SK-N-SH (cell line): ENCODE results near the gene TMEM182. TPM values are rescaled to one million over a fixed set of nuclear protein-coding genes. Genes with fewer than 3 reads are reported as not detected.

ENCODE experiments used
- CTCF ChIA-PET: fragments of 300-600, 350-600 bp; formaldehyde crosslinking; extraction: SDS; loops from one replicate; lab custom pipeline; 2021; lab: Yijun Ruan, JAX
- POLR2A ChIA-PET: fragments of 350-600 bp; sonication (Branson Sonifier 250); formaldehyde crosslinking; extraction: SDS; loops from one replicate; lab custom pipeline; 2020; ENCODE audit warnings: antibody characterized with exemption, inconsistent platforms; lab: Yijun Ruan, JAX
- DNase-seq: peaks from one replicate; pipeline ENCODE4 v3.0.0; 2012
- H2AFZ ChIP-seq: fragments of 200-600 bp; sonication (generic); 2 replicates; pipeline ENCODE4 v1.8.1; 2016; ENCODE audit warnings: antibody characterized with exemption, mild to moderate bottlenecking, low read depth
- H3F3A ChIP-seq: fragments of 200-600 bp; sonication (generic); replicated peaks from 2 replicates; pipeline ENCODE3; 2016; ENCODE audit warnings: antibody characterized with exemption, mild to moderate bottlenecking; ENCODE audit not compliant: insufficient read depth
- H3K27ac ChIP-seq, 2 experiments: fragments of 200-500 bp in 1 of 2; fragments of 200-600 bp in 1 of 2; sonication (Bioruptor generic) in 1 of 2; sonication (generic), shearing (Covaris generic) in 1 of 2; 2 replicates each; pipeline versions ENCODE4 v1.5.1 to v1.6.1; 2014 to 2016; ENCODE audit warnings: low read depth in 2 of 2, inconsistent platforms in 1 of 2, low read length in 1 of 2, mild to moderate bottlenecking in 1 of 2, mixed read lengths in 1 of 2
- H3K27me3 ChIP-seq: fragments of 200-600 bp; sonication (generic), shearing (Covaris generic); 2 replicates; pipeline ENCODE4 v1.6.1; 2016; ENCODE audit warnings: mixed run types; ENCODE audit not compliant: insufficient read depth
- H3K36me3 ChIP-seq, 2 experiments: fragments of 200-500 bp in 1 of 2; fragments of 200-600 bp in 1 of 2; sonication (Bioruptor generic) in 1 of 2; sonication (generic) in 1 of 2; replicated peaks in 1 of 2; 2 replicates each; pipeline versions ENCODE3 to v1.5.1; 2014 to 2016; ENCODE audit warnings: low read length in 1 of 2, mild to moderate bottlenecking in 1 of 2; ENCODE audit not compliant: insufficient read depth in 2 of 2, control insufficient read depth in 1 of 2
- H3K4me1 ChIP-seq, 2 experiments: fragments of 200-500 bp in 1 of 2; fragments of 200-600 bp in 1 of 2; sonication (Bioruptor generic) in 1 of 2; sonication (generic), shearing (Covaris generic) in 1 of 2; 2 replicates each; pipeline versions ENCODE4 v1.5.1 to v1.6.1; 2014 to 2016; ENCODE audit warnings: low read depth in 1 of 2, low read length in 1 of 2, mixed run types in 1 of 2; ENCODE audit not compliant: insufficient read depth in 2 of 2, control insufficient read depth in 1 of 2
- H3K4me2 ChIP-seq: fragments of 200-600 bp; sonication (generic), shearing (Covaris generic); 2 replicates; pipeline ENCODE4 v1.6.1; 2017; ENCODE audit warnings: mixed run types
- H3K4me3 ChIP-seq, 2 experiments: fragments of 200-500 bp in 1 of 2; fragments of 200-600 bp in 1 of 2; sonication (Bioruptor generic) in 1 of 2; sonication (generic), shearing (Covaris generic) in 1 of 2; 2 replicates each; pipeline versions ENCODE4 v1.5.1 to v1.8.1; 2014 to 2016; ENCODE audit warnings: low read depth in 2 of 2, inconsistent platforms in 1 of 2, low read length in 1 of 2, mild to moderate bottlenecking in 1 of 2, mixed read lengths in 1 of 2, moderate library complexity in 1 of 2
- H3K79me2 ChIP-seq: fragments of 200-600 bp; sonication (generic); 2 replicates; pipeline ENCODE4 v1.8.1; 2017; ENCODE audit warnings: mild to moderate bottlenecking; ENCODE audit not compliant: insufficient read depth
- H3K9ac ChIP-seq: fragments of 200-600 bp; sonication (generic); 2 replicates; pipeline ENCODE4 v1.6.1; 2017; ENCODE audit warnings: mixed run types
- H3K9me2 ChIP-seq: fragments of 200-600 bp; sonication (generic); 2 replicates; pipeline ENCODE4 v1.6.1; 2017; ENCODE audit warnings: mixed run types
- H3K9me3 ChIP-seq: fragments of 200-600 bp; sonication (generic); 2 replicates; pipeline ENCODE4 v1.6.1; 2017; ENCODE audit warnings: mixed run types, mild to moderate bottlenecking, moderate library complexity
- H4K20me1 ChIP-seq: fragments of 200-600 bp; sonication (generic); 2 replicates; pipeline ENCODE4 v1.6.1; 2017; ENCODE audit warnings: mild to moderate bottlenecking, mixed run types; ENCODE audit not compliant: insufficient read depth
- CTCF ChIP-seq: fragments of 200-600 bp; sonication (generic); IDR thresholded peaks from 2 replicates; pipeline ENCODE4 v1.6.1; 2017; ENCODE audit warnings: antibody characterized with exemption, mild to moderate bottlenecking, moderate library complexity
- EP300 ChIP-seq, 2 experiments: IDR thresholded peaks; 2 replicates each; pipeline versions ENCODE4 v1.4.0 to v1.6.1; 2012; ENCODE audit warnings: borderline replicate concordance in 1 of 2, low read depth in 1 of 2, low read length in 1 of 2
- FOSL2 ChIP-seq: IDR thresholded peaks from 2 replicates; pipeline ENCODE4 v1.4.0; 2012; ENCODE audit warnings: low read depth, mild to moderate bottlenecking, moderate library complexity, borderline replicate concordance
- FOXM1 ChIP-seq: IDR thresholded peaks from 2 replicates; pipeline ENCODE4 v1.4.0; 2012; ENCODE audit warnings: low read depth, mild to moderate bottlenecking
- GABPA ChIP-seq: IDR thresholded peaks from 2 replicates; pipeline ENCODE4 v1.4.0; 2012; ENCODE audit warnings: low read depth, mild to moderate bottlenecking
- GATA2 ChIP-seq: sonication (generic); formaldehyde crosslinking; IDR thresholded peaks from 2 replicates; pipeline ENCODE4 v1.5.0; 2020; ENCODE audit warnings: mild to moderate bottlenecking, missing genetic modification reagents
- MAX ChIP-seq: IDR thresholded peaks from 2 replicates; pipeline ENCODE4 v1.4.0; 2012; ENCODE audit warnings: low read depth
- MEF2A ChIP-seq: IDR thresholded peaks from 2 replicates; pipeline ENCODE4 v1.4.0; 2012; ENCODE audit warnings: low read depth, borderline replicate concordance
- NFIC ChIP-seq: IDR thresholded peaks from 2 replicates; pipeline ENCODE4 v1.4.0; 2012; ENCODE audit warnings: borderline replicate concordance
- POLR2AphosphoS5 ChIP-seq: IDR thresholded peaks from 2 replicates; pipeline ENCODE4 v1.6.1; 2012; ENCODE audit warnings: low read depth, low read length
- SIN3A ChIP-seq: IDR thresholded peaks from 2 replicates; pipeline ENCODE4 v1.6.1; 2012; ENCODE audit warnings: low read depth, mild to moderate bottlenecking, low read length, moderate library complexity, borderline replicate concordance
- SMC3 ChIP-seq: IDR thresholded peaks from 2 replicates; pipeline ENCODE4 v1.6.1; 2012; ENCODE audit warnings: low read depth, low read length, improper control_type of control experiment
- TAF1 ChIP-seq: IDR thresholded peaks from 2 replicates; pipeline ENCODE4 v1.6.1; 2012; ENCODE audit warnings: low read depth, mild to moderate bottlenecking, low read length, moderate library complexity, borderline replicate concordance
- TEAD4 ChIP-seq: IDR thresholded peaks from 2 replicates; pipeline ENCODE4 v1.4.0; 2012; ENCODE audit warnings: mild to moderate bottlenecking, borderline replicate concordance; ENCODE audit not compliant: insufficient read depth
- USF1 ChIP-seq: IDR thresholded peaks from 2 replicates; pipeline ENCODE4 v1.4.0; 2012; ENCODE audit warnings: low read depth, borderline replicate concordance
- YY1 ChIP-seq: IDR thresholded peaks from 2 replicates; pipeline ENCODE4 v1.4.0; 2012; ENCODE audit warnings: low read depth, mild to moderate bottlenecking
- ZBTB33 ChIP-seq: IDR thresholded peaks from 2 replicates; pipeline ENCODE4 v1.4.0; 2012; ENCODE audit warnings: low read depth, borderline replicate concordance
- WGBS: methylation state at CpG from one replicate; pipeline ENCODE4 v1.1.6; 2017; ENCODE audit warnings: low lambda C conversion rate; 5-methylcytosine and 5-hydroxymethylcytosine counted together
- polyA plus RNA-seq, 3 experiments: library from polyadenylated mRNA; depleted of rRNA; stranded (reverse); fragments of >200 nt; gene quantifications; 2 replicates each; pipeline ENCODE4 v1.2.3, GENCODE V29; 2012

The TMEM182 gene
- polyA plus RNA-seq, 1 of the 3 experiments (the other 2 are of a cell fraction): 1.7 TPM

- H3K27ac ChIP-seq: no peak overlapping the region
- H3K9me2 ChIP-seq: no peaks in the 10 kb centered on the region
- no peaks in the 10 kb centered on the region for H3K4me1 ChIP-seq
- DNase-seq: no peak
- no peaks in the 10 kb centered on the region for H3K36me3 ChIP-seq
- 72% methylated on average over 3 of the region's 3 CpGs for WGBS
- H3K9ac ChIP-seq: no peak overlapping the region
- H2AFZ ChIP-seq: no peak overlapping the region
- no peaks in the 10 kb centered on the region for H3F3A ChIP-seq
- CTCF ChIA-PET: no interaction called here
- H3K4me3 ChIP-seq: no peak overlapping the region
- POLR2A ChIA-PET: no interaction called here
- TF ChIP-seq NFIC (no peak), TEAD4 (no peak), GATA2 (no peak), TAF1 (no peak), MAX (no peak), POLR2AphosphoS5 (no peak), MEF2A (no peak), EP300 (IDR thresholded peaks at IDR 0.05; ENCODE audit: borderline replicate concordance in 1 of 2, low read depth in 1 of 2, low read length in 1 of 2) (no peak), CTCF (no peak), ZBTB33 (no peak), USF1 (no peak), FOSL2 (no peak), SIN3A (no peak), FOXM1 (no peak), YY1 (no peak), GABPA (no peak), SMC3 (no peak)
- no peaks in the 10 kb centered on the region for H4K20me1 ChIP-seq
- no peaks in the 10 kb centered on the region; the same call in 1 of the 2 replicates for H3K79me2 ChIP-seq
- H3K9me3 ChIP-seq: no peaks in the 10 kb centered on the region
- no peak overlapping the region for H3K4me2 ChIP-seq
- no peaks in the 10 kb centered on the region for H3K27me3 ChIP-seq
Observed at GRCh38 chr2:102749938-102750337, 11.9 kb upstream of the TMEM182 start.
